ENCODE data around the gene SEMA3C.

DNA sequence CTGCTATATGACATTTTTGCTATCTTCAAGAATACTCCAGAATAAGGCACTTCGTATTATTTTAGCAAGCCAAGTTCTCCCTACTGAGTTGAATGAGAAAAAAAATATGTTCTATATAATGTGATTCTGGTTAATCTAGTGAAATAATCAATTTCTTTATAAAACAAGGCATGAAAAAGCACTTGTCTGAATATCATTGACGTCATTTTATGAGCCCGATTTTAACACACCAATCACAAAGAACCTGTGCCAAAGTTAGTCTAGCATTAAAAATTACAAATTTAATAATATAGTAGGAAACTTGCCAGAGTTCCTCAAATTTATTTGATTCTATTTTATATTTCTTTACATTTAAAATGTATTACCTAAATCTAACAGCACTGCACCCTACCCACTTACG is 155.1 kb downstream of the SEMA3C start:
- TF ChIP-seq, protein P1, sequence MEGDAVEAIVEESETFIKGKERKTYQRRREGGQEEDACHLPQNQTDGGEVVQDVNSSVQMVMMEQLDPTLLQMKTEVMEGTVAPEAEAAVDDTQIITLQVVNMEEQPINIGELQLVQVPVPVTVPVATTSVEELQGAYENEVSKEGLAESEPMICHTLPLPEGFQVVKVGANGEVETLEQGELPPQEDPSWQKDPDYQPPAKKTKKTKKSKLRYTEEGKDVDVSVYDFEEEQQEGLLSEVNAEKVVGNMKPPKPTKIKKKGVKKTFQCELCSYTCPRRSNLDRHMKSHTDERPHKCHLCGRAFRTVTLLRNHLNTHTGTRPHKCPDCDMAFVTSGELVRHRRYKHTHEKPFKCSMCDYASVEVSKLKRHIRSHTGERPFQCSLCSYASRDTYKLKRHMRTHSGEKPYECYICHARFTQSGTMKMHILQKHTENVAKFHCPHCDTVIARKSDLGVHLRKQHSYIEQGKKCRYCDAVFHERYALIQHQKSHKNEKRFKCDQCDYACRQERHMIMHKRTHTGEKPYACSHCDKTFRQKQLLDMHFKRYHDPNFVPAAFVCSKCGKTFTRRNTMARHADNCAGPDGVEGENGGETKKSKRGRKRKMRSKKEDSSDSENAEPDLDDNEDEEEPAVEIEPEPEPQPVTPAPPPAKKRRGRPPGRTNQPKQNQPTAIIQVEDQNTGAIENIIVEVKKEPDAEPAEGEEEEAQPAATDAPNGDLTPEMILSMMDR (conservative IDR thresholded peaks at IDR 0.05; ENCODE audit: low read depth, low read length) = no peak
- TF ChIP-seq EZH2 (IDR thresholded peaks at IDR 0.05; ENCODE audit: borderline replicate concordance, low read depth, low read length, poor library complexity, severe bottlenecking) = no peak

All from A673 (cell line).